K562 (cell line): Measurements from ENCODE around the gene PRCD. TPM values are rescaled to one million over a fixed set of nuclear protein-coding genes. Genes with fewer than 3 reads are reported as not detected.

Source experiments
- CTBP1 ChIP-seq: fragments of 450-650 bp; IDR thresholded peaks from 2 replicates; pipeline ENCODE4 v1.6.1; 2016; ENCODE audit warnings: borderline replicate concordance
- GATAD2A ChIP-seq: fragments of 450-650 bp; IDR thresholded peaks from 2 replicates; pipeline ENCODE4 v1.6.1; 2017
- PHF8 ChIP-seq: fragments of 200-600 bp; sonication (generic); IDR thresholded peaks from 2 replicates; pipeline ENCODE4 v1.6.1; 2012; ENCODE audit warnings: mixed run types, mild to moderate bottlenecking, inconsistent platforms, low read length, moderate library complexity, borderline replicate concordance
- TAL1 ChIP-seq: fragments of 450-650 bp; IDR thresholded peaks from 2 replicates; pipeline ENCODE4 v1.6.1; 2016; ENCODE audit warnings: mild to moderate bottlenecking
- ZNF121 ChIP-seq: sonication (generic); formaldehyde crosslinking; conservative IDR thresholded peaks from 2 replicates; pipeline ENCODE4 v1.8.0; 2022; ENCODE audit warnings: missing genetic modification reagents
- ZNF316 ChIP-seq: fragments of 450-650 bp; IDR thresholded peaks from 2 replicates; pipeline ENCODE4 v1.6.1; 2016
- ZNF431 ChIP-seq: sonication (generic); formaldehyde crosslinking; IDR thresholded peaks from 2 replicates; pipeline ENCODE4 v1.8.0; 2022; ENCODE audit warnings: mild to moderate bottlenecking, missing genetic modification reagents
- ZNF584 ChIP-seq: fragments of 200-800 bp; sonication (Bioruptor generic); IDR thresholded peaks from 2 replicates; pipeline ENCODE4 v1.6.1; 2016; ENCODE audit warnings: low read depth, mild to moderate bottlenecking, missing genetic modification characterization, missing compliant biosample characterization
- ZNF766 ChIP-seq: fragments of 200-800 bp; sonication (Bioruptor generic); conservative IDR thresholded peaks from 2 replicates; pipeline ENCODE4 v1.6.1; 2016; ENCODE audit warnings: missing genetic modification characterization, missing compliant biosample characterization
- polyA plus RNA-seq, 8 experiments: library from polyadenylated mRNA; depleted of rRNA in 4 of 8; stranded (reverse) in 5 of 8; unstranded in 3 of 8; fragments of >200 nt; fragmentation: Nextera tagmentation in 2 of 8; fragmentation: Illumina TruSeq in 1 of 8; extraction: Ambion mirVana in 2 of 8; extraction: Trizol in 1 of 8; gene quantifications; 2 replicates each; pipeline versions ENCODE4 v1.2.1 to v1.2.3, GENCODE V29; 2011 to 2014; ENCODE audit warnings: inconsistent platforms in 1 of 8, missing spikeins in 1 of 8
- total RNA-seq, 7 experiments: library from RNA; depleted of rRNA in 6 of 7; stranded (reverse); fragments of >200 nt in 6 of 7; fragmentation: Illumina TruSeq in 2 of 7; extraction: Trizol in 2 of 7; gene quantifications; 2 replicates each; pipeline versions ENCODE4 v1.2.1 to v1.2.3, GENCODE V29; 2011 to 2021; ENCODE audit warnings: low replicate concordance in 1 of 7
- TF ChIP-seq, protein P1 (sequence below): sonication (generic); formaldehyde crosslinking; IDR thresholded peaks from 2 replicates; pipeline ENCODE4 v1.8.0; 2023; ENCODE audit warnings: mild to moderate bottlenecking, missing genetic modification reagents
- TF ChIP-seq, protein P2 (sequence below), 2 experiments: fragments of 450-650 bp; formaldehyde crosslinking in 1 of 2; IDR thresholded peaks; 2 replicates each; pipeline versions ENCODE4 v1.4.0 to v1.6.1; 2014 to 2020; ENCODE audit warnings: mild to moderate bottlenecking in 2 of 2, borderline replicate concordance in 1 of 2, low read depth in 1 of 2
- TF ChIP-seq, protein P3 (sequence below): fragments of 200-800 bp; sonication (Bioruptor generic); IDR thresholded peaks from 2 replicates; pipeline ENCODE4 v1.6.1; 2017; ENCODE audit warnings: missing genetic modification characterization, missing compliant biosample characterization

The PRCD gene
- total and polyA plus RNA-seq, 9 of the 15 experiments (the other 6 are each of a cell fraction or from before 2014, with no cell fraction given): 0.20 to 0.25 (median 0.21) TPM; not detected in 6

DNA sequence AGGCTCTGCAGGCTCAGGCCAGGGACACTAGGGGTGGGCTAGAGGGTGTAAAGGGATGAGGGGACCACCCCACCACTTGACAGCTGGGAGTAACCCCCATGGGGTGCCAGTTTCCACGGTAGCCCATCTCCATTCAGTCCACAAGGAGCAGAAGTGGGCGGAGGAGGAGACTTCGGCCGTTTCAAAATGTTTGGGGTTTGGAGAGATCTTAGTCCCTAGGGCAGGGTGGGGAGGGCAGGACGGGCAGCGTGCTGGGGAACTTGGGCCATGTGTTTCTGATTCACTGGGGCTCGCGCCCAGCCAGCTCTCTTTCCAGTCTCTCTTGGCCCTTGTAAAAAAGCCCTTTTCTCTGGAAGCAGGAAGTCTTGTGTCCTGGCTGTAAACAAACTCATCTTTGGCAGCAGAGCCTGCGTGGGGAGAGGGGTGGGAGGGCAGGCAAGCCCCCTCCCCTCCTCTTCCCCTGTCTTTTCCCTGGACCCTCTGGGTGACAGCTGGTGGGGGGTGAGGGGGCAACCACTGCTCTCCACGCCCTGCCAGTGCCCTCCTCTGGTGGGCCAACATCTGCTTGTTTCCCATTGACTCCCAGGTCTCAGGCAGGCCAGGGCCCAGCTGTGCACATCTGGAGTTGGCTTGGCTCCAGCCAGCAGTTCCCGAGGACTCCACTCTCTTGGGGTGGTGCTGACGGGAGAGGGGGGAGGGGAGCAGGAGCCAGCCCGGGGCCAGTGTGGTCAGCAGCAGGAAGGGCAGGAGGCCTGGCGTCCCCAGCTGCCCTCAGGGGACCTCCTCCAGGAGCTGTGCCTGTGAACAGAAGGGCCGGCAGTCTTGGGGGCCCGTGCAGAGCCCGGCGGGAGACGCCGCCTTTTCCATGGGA is 10.4 kb upstream of the PRCD start (continued):
- TF ChIP-seq, protein P1, sequence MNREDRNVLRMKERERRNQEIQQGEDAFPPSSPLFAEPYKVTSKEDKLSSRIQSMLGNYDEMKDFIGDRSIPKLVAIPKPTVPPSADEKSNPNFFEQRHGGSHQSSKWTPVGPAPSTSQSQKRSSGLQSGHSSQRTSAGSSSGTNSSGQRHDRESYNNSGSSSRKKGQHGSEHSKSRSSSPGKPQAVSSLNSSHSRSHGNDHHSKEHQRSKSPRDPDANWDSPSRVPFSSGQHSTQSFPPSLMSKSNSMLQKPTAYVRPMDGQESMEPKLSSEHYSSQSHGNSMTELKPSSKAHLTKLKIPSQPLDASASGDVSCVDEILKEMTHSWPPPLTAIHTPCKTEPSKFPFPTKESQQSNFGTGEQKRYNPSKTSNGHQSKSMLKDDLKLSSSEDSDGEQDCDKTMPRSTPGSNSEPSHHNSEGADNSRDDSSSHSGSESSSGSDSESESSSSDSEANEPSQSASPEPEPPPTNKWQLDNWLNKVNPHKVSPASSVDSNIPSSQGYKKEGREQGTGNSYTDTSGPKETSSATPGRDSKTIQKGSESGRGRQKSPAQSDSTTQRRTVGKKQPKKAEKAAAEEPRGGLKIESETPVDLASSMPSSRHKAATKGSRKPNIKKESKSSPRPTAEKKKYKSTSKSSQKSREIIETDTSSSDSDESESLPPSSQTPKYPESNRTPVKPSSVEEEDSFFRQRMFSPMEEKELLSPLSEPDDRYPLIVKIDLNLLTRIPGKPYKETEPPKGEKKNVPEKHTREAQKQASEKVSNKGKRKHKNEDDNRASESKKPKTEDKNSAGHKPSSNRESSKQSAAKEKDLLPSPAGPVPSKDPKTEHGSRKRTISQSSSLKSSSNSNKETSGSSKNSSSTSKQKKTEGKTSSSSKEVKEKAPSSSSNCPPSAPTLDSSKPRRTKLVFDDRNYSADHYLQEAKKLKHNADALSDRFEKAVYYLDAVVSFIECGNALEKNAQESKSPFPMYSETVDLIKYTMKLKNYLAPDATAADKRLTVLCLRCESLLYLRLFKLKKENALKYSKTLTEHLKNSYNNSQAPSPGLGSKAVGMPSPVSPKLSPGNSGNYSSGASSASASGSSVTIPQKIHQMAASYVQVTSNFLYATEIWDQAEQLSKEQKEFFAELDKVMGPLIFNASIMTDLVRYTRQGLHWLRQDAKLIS (CRISPR knock-in tag): 0 out of 2 replicates have a peak, but pooled peaks have one; percentile 7
- TF ChIP-seq, protein P2, sequence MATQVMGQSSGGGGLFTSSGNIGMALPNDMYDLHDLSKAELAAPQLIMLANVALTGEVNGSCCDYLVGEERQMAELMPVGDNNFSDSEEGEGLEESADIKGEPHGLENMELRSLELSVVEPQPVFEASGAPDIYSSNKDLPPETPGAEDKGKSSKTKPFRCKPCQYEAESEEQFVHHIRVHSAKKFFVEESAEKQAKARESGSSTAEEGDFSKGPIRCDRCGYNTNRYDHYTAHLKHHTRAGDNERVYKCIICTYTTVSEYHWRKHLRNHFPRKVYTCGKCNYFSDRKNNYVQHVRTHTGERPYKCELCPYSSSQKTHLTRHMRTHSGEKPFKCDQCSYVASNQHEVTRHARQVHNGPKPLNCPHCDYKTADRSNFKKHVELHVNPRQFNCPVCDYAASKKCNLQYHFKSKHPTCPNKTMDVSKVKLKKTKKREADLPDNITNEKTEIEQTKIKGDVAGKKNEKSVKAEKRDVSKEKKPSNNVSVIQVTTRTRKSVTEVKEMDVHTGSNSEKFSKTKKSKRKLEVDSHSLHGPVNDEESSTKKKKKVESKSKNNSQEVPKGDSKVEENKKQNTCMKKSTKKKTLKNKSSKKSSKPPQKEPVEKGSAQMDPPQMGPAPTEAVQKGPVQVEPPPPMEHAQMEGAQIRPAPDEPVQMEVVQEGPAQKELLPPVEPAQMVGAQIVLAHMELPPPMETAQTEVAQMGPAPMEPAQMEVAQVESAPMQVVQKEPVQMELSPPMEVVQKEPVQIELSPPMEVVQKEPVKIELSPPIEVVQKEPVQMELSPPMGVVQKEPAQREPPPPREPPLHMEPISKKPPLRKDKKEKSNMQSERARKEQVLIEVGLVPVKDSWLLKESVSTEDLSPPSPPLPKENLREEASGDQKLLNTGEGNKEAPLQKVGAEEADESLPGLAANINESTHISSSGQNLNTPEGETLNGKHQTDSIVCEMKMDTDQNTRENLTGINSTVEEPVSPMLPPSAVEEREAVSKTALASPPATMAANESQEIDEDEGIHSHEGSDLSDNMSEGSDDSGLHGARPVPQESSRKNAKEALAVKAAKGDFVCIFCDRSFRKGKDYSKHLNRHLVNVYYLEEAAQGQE (IDR thresholded peaks at IDR 0.05; ENCODE audit: borderline replicate concordance): no peak
- TF ChIP-seq, protein P2 (CRISPR knock-in tag; IDR thresholded peaks at IDR 0.05; ENCODE audit: low read depth): 0 out of 2 replicates have a peak, but pooled peaks have one; percentile 36
- TF ChIP-seq ZNF121 (no peak), ZNF316 (no peak), ZNF584 (CRISPR knock-in tag) (no peak), PHF8 (peak; percentile 15; the same call in 1 of the 2 replicates), GATAD2A (peak; percentile 26; the same call in 1 of the 2 replicates), TAL1 (peak; percentile 8; the same call in 1 of the 2 replicates), CTBP1 (peak; percentile 16; the same call in 1 of the 2 replicates), ZNF766 (CRISPR knock-in tag) (0 out of 2 replicates have a peak, but pooled peaks have one; percentile 45), ZNF431 (CRISPR knock-in tag) (no peak)
- TF ChIP-seq, protein P3, sequence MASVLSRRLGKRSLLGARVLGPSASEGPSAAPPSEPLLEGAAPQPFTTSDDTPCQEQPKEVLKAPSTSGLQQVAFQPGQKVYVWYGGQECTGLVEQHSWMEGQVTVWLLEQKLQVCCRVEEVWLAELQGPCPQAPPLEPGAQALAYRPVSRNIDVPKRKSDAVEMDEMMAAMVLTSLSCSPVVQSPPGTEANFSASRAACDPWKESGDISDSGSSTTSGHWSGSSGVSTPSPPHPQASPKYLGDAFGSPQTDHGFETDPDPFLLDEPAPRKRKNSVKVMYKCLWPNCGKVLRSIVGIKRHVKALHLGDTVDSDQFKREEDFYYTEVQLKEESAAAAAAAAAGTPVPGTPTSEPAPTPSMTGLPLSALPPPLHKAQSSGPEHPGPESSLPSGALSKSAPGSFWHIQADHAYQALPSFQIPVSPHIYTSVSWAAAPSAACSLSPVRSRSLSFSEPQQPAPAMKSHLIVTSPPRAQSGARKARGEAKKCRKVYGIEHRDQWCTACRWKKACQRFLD: peak; percentile 79; the same call in 1 of the 2 replicates
